ENCODE data around the gene GPC5. TPM values are rescaled to one million over a fixed set of nuclear protein-coding genes. Genes with fewer than 3 reads are reported as not detected.

The GPC5 gene
- total RNA-seq, 1 donor from 2014 or later = 0.24 TPM

DNA sequence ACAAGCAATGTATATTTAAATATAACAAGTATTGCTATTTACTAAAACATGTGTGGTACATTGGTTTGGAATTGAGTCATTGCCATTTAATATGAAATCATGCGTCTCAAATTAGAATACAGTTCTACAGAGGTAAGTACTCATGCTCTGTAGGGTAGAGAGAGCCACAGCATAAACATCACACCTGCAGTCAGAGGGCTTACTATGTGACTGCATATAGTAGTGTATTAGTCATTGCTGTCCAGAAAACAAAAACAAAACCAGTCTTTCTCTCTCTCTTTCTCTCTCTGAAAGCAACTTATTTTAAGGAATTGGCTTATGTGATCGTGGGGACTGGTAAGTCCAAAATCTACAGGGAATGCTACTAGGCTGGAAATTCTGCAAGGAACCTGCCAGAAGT, 370.3 kb downstream of the GPC5 start:
- ATAC-seq (ENCODE audit: low read depth) (no peak), DNase-seq (no peak)
- Mint-ChIP-seq H3K4me1 (no peaks in the 10 kb centered on the region), H3K27me3 (no peaks in the 10 kb centered on the region), H3K27ac (no peak overlapping the region), H3K9me3 (no peaks in the 10 kb centered on the region), H3K36me3 (ENCODE audit: low read depth) (no peaks in the 10 kb centered on the region), H3K4me3 (no peak overlapping the region)
- CTCF ChIA-PET = no interaction called here
- TF ChIP-seq, protein P1, sequence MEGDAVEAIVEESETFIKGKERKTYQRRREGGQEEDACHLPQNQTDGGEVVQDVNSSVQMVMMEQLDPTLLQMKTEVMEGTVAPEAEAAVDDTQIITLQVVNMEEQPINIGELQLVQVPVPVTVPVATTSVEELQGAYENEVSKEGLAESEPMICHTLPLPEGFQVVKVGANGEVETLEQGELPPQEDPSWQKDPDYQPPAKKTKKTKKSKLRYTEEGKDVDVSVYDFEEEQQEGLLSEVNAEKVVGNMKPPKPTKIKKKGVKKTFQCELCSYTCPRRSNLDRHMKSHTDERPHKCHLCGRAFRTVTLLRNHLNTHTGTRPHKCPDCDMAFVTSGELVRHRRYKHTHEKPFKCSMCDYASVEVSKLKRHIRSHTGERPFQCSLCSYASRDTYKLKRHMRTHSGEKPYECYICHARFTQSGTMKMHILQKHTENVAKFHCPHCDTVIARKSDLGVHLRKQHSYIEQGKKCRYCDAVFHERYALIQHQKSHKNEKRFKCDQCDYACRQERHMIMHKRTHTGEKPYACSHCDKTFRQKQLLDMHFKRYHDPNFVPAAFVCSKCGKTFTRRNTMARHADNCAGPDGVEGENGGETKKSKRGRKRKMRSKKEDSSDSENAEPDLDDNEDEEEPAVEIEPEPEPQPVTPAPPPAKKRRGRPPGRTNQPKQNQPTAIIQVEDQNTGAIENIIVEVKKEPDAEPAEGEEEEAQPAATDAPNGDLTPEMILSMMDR (IDR thresholded peaks at IDR 0.05) = no peak
- POLR2A ChIA-PET = no interaction called here
- intact Hi-C loops (cut with micrococcal nuclease) = no loop called here

DNA sequence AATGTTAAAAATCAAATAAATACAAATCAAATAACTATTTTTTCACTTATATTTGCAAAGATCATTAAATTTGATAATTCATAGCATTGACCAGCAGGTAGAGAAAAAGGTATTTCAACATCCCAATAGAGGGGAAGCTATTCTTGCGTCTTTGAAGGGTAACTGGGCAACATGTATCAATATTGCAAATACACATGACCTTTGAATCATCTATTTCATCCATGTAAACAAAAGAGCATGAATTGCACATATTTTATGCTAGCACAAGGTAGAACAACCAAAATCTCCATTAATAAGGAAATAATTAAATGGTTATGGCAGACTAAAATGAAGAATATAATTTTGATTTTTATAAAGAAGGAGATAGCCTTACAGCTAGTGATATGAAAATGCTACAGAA, 372.8 kb downstream of the GPC5 start:
- TF ChIP-seq, protein P1 (IDR thresholded peaks at IDR 0.05) = no peak
- POLR2A ChIA-PET = no interaction called here
- no peak for ATAC-seq (ENCODE audit: low read depth)
- Mint-ChIP-seq H3K27ac (no peak overlapping the region), H3K9me3 (no peaks in the 10 kb centered on the region), H3K36me3 (ENCODE audit: low read depth) (no peaks in the 10 kb centered on the region), H3K4me3 (no peak overlapping the region), H3K4me1 (no peaks in the 10 kb centered on the region), H3K27me3 (no peaks in the 10 kb centered on the region)
- CTCF ChIA-PET = no interaction called here
- intact Hi-C loops (cut with micrococcal nuclease) = no loop called here
- DNase-seq = no peak

DNA sequence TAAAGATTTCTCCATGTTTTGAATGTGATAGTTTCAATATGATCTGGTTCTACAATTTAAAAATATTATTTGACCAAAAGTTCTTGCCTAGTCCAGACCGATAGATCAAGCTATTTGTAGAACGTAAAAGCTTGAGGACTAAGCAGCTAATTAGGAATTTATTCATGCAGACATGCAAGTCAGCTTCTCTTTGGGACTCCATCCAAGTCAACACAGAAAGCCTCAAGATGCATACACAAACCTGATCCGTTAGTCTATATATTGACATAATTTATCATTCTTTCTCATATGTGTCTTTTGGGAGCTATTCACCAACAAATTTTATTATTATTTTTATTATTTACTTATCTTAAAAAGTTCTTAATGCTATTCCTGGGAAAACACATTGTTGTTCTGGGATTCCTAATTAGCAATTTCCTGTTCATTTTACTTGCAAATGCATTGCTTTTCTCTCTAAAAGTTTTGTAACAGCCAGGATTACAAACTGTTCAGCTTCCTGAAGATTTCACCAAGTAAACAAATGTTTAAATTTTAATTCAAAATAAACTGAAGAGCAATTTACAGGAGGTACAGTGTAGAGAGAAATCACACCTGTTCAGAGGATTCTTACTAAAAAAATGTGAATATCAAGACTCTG, 375.3 kb downstream of the GPC5 start:
- no peaks in the 10 kb centered on the region for H3K4me1 Mint-ChIP-seq
- POLR2A ChIA-PET = no interaction called here
- DNase-seq (no peak), ATAC-seq (ENCODE audit: low read depth) (no peak)
- intact Hi-C loops (cut with micrococcal nuclease) = no loop called here
- H3K27ac Mint-ChIP-seq = no peak overlapping the region
- TF ChIP-seq, protein P1 (IDR thresholded peaks at IDR 0.05) = no peak
- CTCF ChIA-PET = no interaction called here
- H3K27me3 Mint-ChIP-seq = no peaks in the 10 kb centered on the region
- H3K36me3 Mint-ChIP-seq (ENCODE audit: low read depth) = no peaks in the 10 kb centered on the region
- peaks cover 2% of the 10 kb centered on the region for H3K9me3 Mint-ChIP-seq
- H3K4me3 Mint-ChIP-seq = no peak overlapping the region

DNA sequence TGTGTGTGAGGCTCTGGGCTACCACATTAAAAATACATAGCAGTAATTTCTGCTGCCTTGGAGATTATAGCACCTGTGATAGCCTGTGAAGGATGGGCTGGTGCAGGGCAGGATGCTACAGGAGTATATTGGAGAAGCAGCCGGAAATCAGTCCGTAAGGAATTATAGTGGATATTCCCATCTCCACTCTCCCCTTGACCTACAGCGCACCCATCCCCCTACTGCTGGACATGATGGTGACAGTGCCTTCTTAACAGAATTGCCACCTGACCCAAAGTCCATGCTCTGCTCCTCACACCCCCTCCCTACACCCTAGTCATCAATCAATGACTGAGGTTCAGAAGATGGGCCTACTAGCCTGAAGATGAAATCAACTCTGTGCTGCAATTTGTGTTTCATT, 376.0 kb downstream of the GPC5 start:
- CTCF ChIA-PET = no interaction called here

DNA sequence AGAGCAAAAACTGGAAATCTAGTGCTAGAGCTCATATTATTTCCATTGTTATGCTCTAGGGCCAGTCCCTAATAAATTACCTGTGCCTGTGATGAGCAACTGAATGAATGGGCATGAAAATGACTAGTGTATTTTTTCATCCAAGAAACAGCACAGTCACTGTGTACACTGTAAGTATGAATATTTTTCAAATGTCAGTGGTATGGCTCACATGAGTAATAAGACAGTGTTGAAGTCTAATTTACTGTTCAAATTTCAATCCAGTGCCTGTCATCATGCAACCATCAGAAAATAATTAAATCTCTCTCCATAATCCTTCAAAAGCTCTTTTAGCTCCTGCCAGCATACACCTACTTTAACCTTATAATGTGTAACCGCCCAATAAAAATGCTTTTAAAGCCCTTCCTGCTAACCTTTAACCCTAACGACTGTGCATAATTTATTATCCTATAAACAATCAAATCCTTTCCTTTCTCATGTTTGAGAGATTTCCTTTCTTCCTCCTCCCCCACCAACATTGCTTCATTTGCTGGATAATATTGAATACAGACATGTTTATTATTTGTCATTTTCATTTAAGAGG, 378.3 kb downstream of the GPC5 start:
- intact Hi-C loops (cut with micrococcal nuclease) = no loop called here
- DNase-seq (no peak), ATAC-seq (ENCODE audit: low read depth) (no peak)
- TF ChIP-seq, protein P1 (IDR thresholded peaks at IDR 0.05) = no peak
- Mint-ChIP-seq H3K9me3 (peaks cover 2% of the 10 kb centered on the region), H3K4me3 (no peak overlapping the region), H3K36me3 (ENCODE audit: low read depth) (no peaks in the 10 kb centered on the region), H3K27me3 (no peaks in the 10 kb centered on the region), H3K4me1 (no peaks in the 10 kb centered on the region), H3K27ac (no peak overlapping the region)
- POLR2A ChIA-PET = no interaction called here
- CTCF ChIA-PET = no interaction called here

More for the DNA sequence above, 376.0 kb downstream of the GPC5 start:
- TF ChIP-seq, protein P1 (IDR thresholded peaks at IDR 0.05) = no peak
- ATAC-seq (ENCODE audit: low read depth) (no peak), DNase-seq (no peak)
- Mint-ChIP-seq H3K27ac (no peak overlapping the region), H3K27me3 (no peaks in the 10 kb centered on the region), H3K9me3 (peaks cover 2% of the 10 kb centered on the region), H3K4me3 (no peak overlapping the region), H3K36me3 (ENCODE audit: low read depth) (no peaks in the 10 kb centered on the region), H3K4me1 (no peaks in the 10 kb centered on the region)
- intact Hi-C loops (cut with micrococcal nuclease) = no loop called here
- POLR2A ChIA-PET = no interaction called here
